ENCODE results near the gene PITX3. TPM values are rescaled to one million over a fixed set of nuclear protein-coding genes. Genes with fewer than 3 reads are reported as not detected.

Gene PITX3
- total and polyA plus RNA-seq, 4 donors, result not detected

- H3K27me3 ChIP-seq (ENCODE audit: control insufficient read depth in 4 of 4, insufficient read depth in 4 of 4, low read length in 3 of 4), result no peaks in the 10 kb centered on the region
- H3K4me3 ChIP-seq (ENCODE audit: low read depth in 1 of 3, low read length in 3 of 3), result no peak overlapping the region
- H3K9ac ChIP-seq (ENCODE audit: low read depth in 1 of 2, low read length in 2 of 2), result no peak overlapping the region
- H3K36me3 ChIP-seq (ENCODE audit: control insufficient read depth in 4 of 4, insufficient read depth in 3 of 4, low read depth in 1 of 4, low read length in 3 of 4), result no peaks in the 10 kb centered on the region
- no peaks in the 10 kb centered on the region for H3K9me3 ChIP-seq (ENCODE audit: control insufficient read depth in 4 of 4, low read length in 3 of 4)
- DNase-seq (ENCODE audit: low spot score), result no peak
- H3K4me1 ChIP-seq (ENCODE audit: control insufficient read depth in 4 of 4, insufficient read depth in 4 of 4, low read length in 3 of 4), result peaks cover 0 to 6% (median 3%) of the 10 kb centered on the region in 4 donors
- WGBS, result 60% methylated on average over 3 of the region's 3 CpGs
- TF ChIP-seq ATF3 (IDR thresholded peaks at IDR 0.05), result no peak
- TF ChIP-seq JUND (IDR thresholded peaks at IDR 0.05), result no peak
- no peak for TF ChIP-seq RXRA (IDR thresholded peaks at IDR 0.05)
- TF ChIP-seq FOXA1 (IDR thresholded peaks at IDR 0.05), result no peak
- TF ChIP-seq FOXA2 (IDR thresholded peaks at IDR 0.05), result no peak
- TF ChIP-seq REST (IDR thresholded peaks at IDR 0.05), result no peak
- TF ChIP-seq ZBTB33 (IDR thresholded peaks at IDR 0.05), result no peak
- no peak for TF ChIP-seq NR2F2 (IDR thresholded peaks at IDR 0.05)
- TF ChIP-seq HNF4A (conservative IDR thresholded peaks at IDR 0.05), result no peak
- TF ChIP-seq EGR1 (IDR thresholded peaks at IDR 0.05; ENCODE audit: low read depth in 2 of 2), result no peak
- TF ChIP-seq MAX (IDR thresholded peaks at IDR 0.05), result no peak
- TF ChIP-seq GABPA (IDR thresholded peaks at IDR 0.05 in 1 of 2, conservative IDR thresholded peaks at IDR 0.05 in 1 of 2), result no peak
- TF ChIP-seq SP1 (IDR thresholded peaks at IDR 0.05), result no peak
- TF ChIP-seq YY1 (IDR thresholded peaks at IDR 0.05), result no peak
- no peak for TF ChIP-seq TAF1 (conservative IDR thresholded peaks at IDR 0.05)
- no peak overlapping the region for H3K27ac ChIP-seq (ENCODE audit: low read depth in 1 of 2, low read length in 2 of 2)
Observed at GRCh38 chr10:102188298-102188940, 52.9 kb downstream of the PITX3 start.

- Histone ChIP-seq H3K9me3 (ENCODE audit: control insufficient read depth in 4 of 4, low read length in 3 of 4) (no peaks in the 10 kb centered on the region), H3K27me3 (ENCODE audit: control insufficient read depth in 4 of 4, insufficient read depth in 4 of 4, low read length in 3 of 4) (no peaks in the 10 kb centered on the region), H3K4me1 (ENCODE audit: control insufficient read depth in 4 of 4, insufficient read depth in 4 of 4, low read length in 3 of 4) (peaks cover 0 to 6% (median 3%) of the 10 kb centered on the region in 4 donors), H3K4me3 (ENCODE audit: low read depth in 1 of 3, low read length in 3 of 3) (no peak overlapping the region), H3K27ac (ENCODE audit: low read depth in 1 of 2, low read length in 2 of 2) (no peak overlapping the region), H3K36me3 (ENCODE audit: control insufficient read depth in 4 of 4, insufficient read depth in 3 of 4, low read depth in 1 of 4, low read length in 3 of 4) (no peaks in the 10 kb centered on the region), H3K9ac (ENCODE audit: low read depth in 1 of 2, low read length in 2 of 2) (no peak overlapping the region)
- no peak for TF ChIP-seq FOXA2 (IDR thresholded peaks at IDR 0.05)
- TF ChIP-seq FOXA1 (IDR thresholded peaks at IDR 0.05), result no peak
- no peak for TF ChIP-seq TAF1 (conservative IDR thresholded peaks at IDR 0.05)
- no peak for TF ChIP-seq MAX (IDR thresholded peaks at IDR 0.05)
- TF ChIP-seq HNF4G (IDR thresholded peaks at IDR 0.05), result no peak
- no peak for TF ChIP-seq ZBTB33 (IDR thresholded peaks at IDR 0.05)
- TF ChIP-seq ATF3 (IDR thresholded peaks at IDR 0.05), result no peak
- no peak for DNase-seq (ENCODE audit: low spot score)
- 87% methylated on average over 15 of the region's 15 CpGs for WGBS
Observed at GRCh38 chr10:102185811-102186527, 55.3 kb downstream of the PITX3 start.

All from liver (tissue), 9 donors.